Osteocyte (in vitro differentiated cells): ENCODE results near the gene TPST2. TPM values are rescaled to one million over a fixed set of nuclear protein-coding genes. Genes with fewer than 3 reads are reported as not detected.

Experiments used
- DNase-seq: peaks from one replicate; pipeline ENCODE4 v3.0.0; 2021; ENCODE audit warnings: mixed read lengths; ENCODE audit not compliant: unreplicated experiment; ENCODE audit errors: extremely low spot score
- H3K27ac Mint-ChIP-seq: one replicate; pipeline ENCODE4 v1.8.0; 2021; ENCODE audit warnings: mild to moderate bottlenecking, mixed read lengths; ENCODE audit not compliant: unreplicated experiment
- H3K27me3 Mint-ChIP-seq: one replicate; pipeline ENCODE4 v1.8.0; 2021; ENCODE audit warnings: mixed read lengths; ENCODE audit not compliant: unreplicated experiment
- H3K36me3 Mint-ChIP-seq: one replicate; pipeline ENCODE4 v1.8.0; 2021; ENCODE audit warnings: mixed read lengths; ENCODE audit not compliant: unreplicated experiment
- H3K4me1 Mint-ChIP-seq: one replicate; pipeline ENCODE4 v1.8.0; 2021; ENCODE audit warnings: mixed read lengths; ENCODE audit not compliant: unreplicated experiment
- H3K4me3 Mint-ChIP-seq: one replicate; pipeline ENCODE4 v1.8.0; 2021; ENCODE audit warnings: mild to moderate bottlenecking, moderate library complexity, mixed read lengths; ENCODE audit not compliant: unreplicated experiment
- H3K9me3 Mint-ChIP-seq: one replicate; pipeline ENCODE4 v1.8.0; 2021; ENCODE audit warnings: mixed read lengths; ENCODE audit not compliant: unreplicated experiment
- CTCF ChIP-seq: fragments of 200-600 bp; sonication (generic); IDR thresholded peaks from 2 replicates; pipeline ENCODE4 v1.5.0; 2021; ENCODE audit warnings: antibody characterized with exemption, mild to moderate bottlenecking, moderate library complexity
- total RNA-seq: library from RNA; stranded (reverse); gene quantifications from 2 replicates; pipeline ENCODE4 v1.2.1, GENCODE V29; 2021

TPST2 gene
- total RNA-seq, 1 donor from 2014 or later: 16.3 TPM

DNA sequence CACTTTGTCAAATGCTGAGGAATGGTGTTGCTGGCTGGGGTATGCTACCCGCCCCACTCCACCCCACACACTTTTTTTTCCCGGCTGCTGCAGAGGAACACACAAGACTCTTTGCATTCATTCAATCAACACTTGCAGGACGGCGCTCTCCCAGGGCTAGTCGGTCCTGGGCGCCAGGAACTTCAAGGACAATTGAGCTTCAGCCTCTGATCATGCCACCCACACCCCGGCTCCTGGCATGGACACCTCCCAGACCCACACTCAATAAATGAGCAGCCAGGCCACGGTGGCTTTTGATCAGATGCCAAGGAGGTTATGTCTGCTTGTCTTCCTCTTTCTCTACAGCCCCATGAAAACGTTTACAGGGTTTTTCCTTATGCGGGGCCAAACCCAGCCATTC is 19.8 kb downstream of the TPST2 start:
- H3K27ac Mint-ChIP-seq: no peak overlapping the region
- DNase-seq: no peak
- no peaks in the 10 kb centered on the region for H3K9me3 Mint-ChIP-seq
- H3K4me1 Mint-ChIP-seq: peaks cover 4% of the 10 kb centered on the region
- TF ChIP-seq CTCF: no peak
- H3K36me3 Mint-ChIP-seq: peaks cover 4% of the 10 kb centered on the region
- H3K4me3 Mint-ChIP-seq: no peak overlapping the region
- no peaks in the 10 kb centered on the region for H3K27me3 Mint-ChIP-seq

DNA sequence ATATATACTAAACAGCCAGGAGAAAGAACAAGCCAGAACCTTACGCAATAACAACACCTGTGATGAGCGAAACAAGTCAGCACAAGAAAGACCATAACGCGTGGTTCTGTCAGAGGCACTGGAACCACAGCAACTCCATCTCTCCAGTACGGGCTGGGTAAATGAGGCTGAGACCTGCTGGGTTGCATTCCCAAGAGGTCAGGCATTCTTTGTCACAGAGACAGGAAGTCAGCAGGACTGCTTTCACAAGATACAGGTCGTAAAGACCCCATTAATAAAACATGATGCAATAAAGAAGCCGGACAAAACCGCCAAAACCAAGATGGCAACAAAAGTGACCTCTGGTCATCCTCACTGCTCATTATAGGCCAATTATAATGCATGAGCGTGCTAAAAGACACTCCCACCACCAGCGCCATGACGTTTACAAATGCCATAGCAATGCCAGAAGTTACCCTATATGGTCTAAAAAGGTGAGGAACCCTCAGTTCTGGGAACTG is 21.7 kb downstream of the TPST2 start:
- Mint-ChIP-seq H3K4me1 (peaks cover 4% of the 10 kb centered on the region), H3K27me3 (no peaks in the 10 kb centered on the region), H3K4me3 (no peak overlapping the region), H3K27ac (no peak overlapping the region), H3K9me3 (no peaks in the 10 kb centered on the region), H3K36me3 (peaks cover 4% of the 10 kb centered on the region)
- TF ChIP-seq CTCF: no peak
- DNase-seq: no peak

- H3K27ac Mint-ChIP-seq: no peak overlapping the region
- peaks cover 4% of the 10 kb centered on the region for H3K4me1 Mint-ChIP-seq
- DNase-seq: no peak
- H3K4me3 Mint-ChIP-seq: no peak overlapping the region
- no peaks in the 10 kb centered on the region for H3K9me3 Mint-ChIP-seq
- no peaks in the 10 kb centered on the region for H3K27me3 Mint-ChIP-seq
- peaks cover 2% of the 10 kb centered on the region for H3K36me3 Mint-ChIP-seq
- TF ChIP-seq CTCF: no peak
Observed at GRCh38 chr22:26567610-26568009, 22.3 kb downstream of the TPST2 start.

GRCh38 chr22:26566994-26567393 is 22.9 kb downstream of the TPST2 start:
- Mint-ChIP-seq H3K27me3 (no peaks in the 10 kb centered on the region), H3K4me1 (peaks cover 4% of the 10 kb centered on the region), H3K4me3 (no peak overlapping the region), H3K36me3 (peaks cover 1% of the 10 kb centered on the region), H3K9me3 (no peaks in the 10 kb centered on the region), H3K27ac (no peak overlapping the region)
- no peak for TF ChIP-seq CTCF
- DNase-seq: no peak

- H3K4me1 Mint-ChIP-seq: peaks cover 4% of the 10 kb centered on the region
- no peak for DNase-seq
- no peak for TF ChIP-seq CTCF
- H3K36me3 Mint-ChIP-seq: peaks cover 1% of the 10 kb centered on the region
- H3K27ac Mint-ChIP-seq: no peak overlapping the region
- no peak overlapping the region for H3K4me3 Mint-ChIP-seq
- H3K9me3 Mint-ChIP-seq: no peaks in the 10 kb centered on the region
- no peaks in the 10 kb centered on the region for H3K27me3 Mint-ChIP-seq
Observed at GRCh38 chr22:26565889-26566288, 24.0 kb downstream of the TPST2 start.
